Naive thymus-derived CD8-positive, alpha-beta T cell (primary cell): Measurements from ENCODE around the gene TMEM186. TPM values are rescaled to one million over a fixed set of nuclear protein-coding genes. Genes with fewer than 3 reads are reported as not detected.
"Not testable (repeated sequence)": the region's sequence is repeated elsewhere in the genome, so short reads cannot be mapped to it uniquely, and the experiment has no call there.

Experiments used
- ATAC-seq, 2 donors: fragments of 150-1000 bp; cut with Tn5 transposase in 1 of 2; sonication (Bioruptor Pico), chemical (Tn5 transposase) in 1 of 2; 1 replicate in 1 of 2; 2 replicates in 1 of 2; pipeline ENCODE4 v1.10.0; 2021; ENCODE audit warnings: mild to moderate bottlenecking in 2 of 2, moderate library complexity in 2 of 2
- POLR2A ChIA-PET: fragments of 350-600 bp; sonication (Branson Sonifier 250); formaldehyde crosslinking; loops from one replicate; lab custom pipeline; 2021; ENCODE audit warnings: antibody characterized with exemption; lab: Charles Lee
- DNase-seq, 10 donors: peaks; one replicate each; pipeline versions ENCODE4 v3.0.0 to v3.0.0-alpha.2; 2020 to 2022
- H3K27ac Mint-ChIP-seq, 10 donors: one replicate each; pipeline ENCODE4 v1.8.0; 2020 to 2022; ENCODE audit warnings: mild to moderate bottlenecking in 10 of 10, mixed read lengths in 10 of 10, moderate library complexity in 4 of 10, inconsistent platforms in 1 of 10
- H3K27me3 Mint-ChIP-seq, 5 donors: one replicate each; pipeline ENCODE4 v1.8.0; 2021 to 2022; ENCODE audit warnings: mixed read lengths in 5 of 5
- H3K36me3 Mint-ChIP-seq, 3 donors: one replicate each; pipeline ENCODE4 v1.8.0; 2020 to 2022; ENCODE audit warnings: mixed read lengths in 3 of 3, mild to moderate bottlenecking in 2 of 3, inconsistent platforms in 1 of 3
- H3K4me1 Mint-ChIP-seq, 4 donors: one replicate each; pipeline ENCODE4 v1.8.0; 2021 to 2022; ENCODE audit warnings: mixed read lengths in 4 of 4
- H3K4me3 Mint-ChIP-seq, 10 donors: one replicate each; pipeline ENCODE4 v1.8.0; 2020 to 2022; ENCODE audit warnings: mild to moderate bottlenecking in 10 of 10, mixed read lengths in 10 of 10, moderate library complexity in 6 of 10, inconsistent platforms in 1 of 10
- H3K9me3 Mint-ChIP-seq, 9 donors: one replicate each; pipeline ENCODE4 v1.8.0; 2020 to 2022; ENCODE audit warnings: mixed read lengths in 9 of 9, mild to moderate bottlenecking in 3 of 9, inconsistent platforms in 1 of 9, moderate library complexity in 1 of 9
- polyA plus RNA-seq, 3 donors: library from polyadenylated mRNA; unstranded; fragments of 300-500 nt; fragmentation: Illumina TruSeq; gene quantifications; one replicate each; pipeline ENCODE4 v1.2.3, GENCODE V29; 2021
- total RNA-seq, 8 experiments: library from RNA in 2 of 8; stranded (reverse) in 2 of 8; gene quantifications; one replicate each; pipeline ENCODE4 v1.2.3 and lab custom pipeline; 2021 to 2026

Gene TMEM186
- total RNA-seq (10 to 100 TPM; 12.0 to 12.5 TPM), polyA plus RNA-seq (10 to 100 TPM; 10.3 to 15.8 (median 14.1) TPM), total RNA-seq (lab: John Stamatoyannopoulos, UW) (1.5 to 12.0 (median 8.5) reads per million in 6 experiments)

DNA sequence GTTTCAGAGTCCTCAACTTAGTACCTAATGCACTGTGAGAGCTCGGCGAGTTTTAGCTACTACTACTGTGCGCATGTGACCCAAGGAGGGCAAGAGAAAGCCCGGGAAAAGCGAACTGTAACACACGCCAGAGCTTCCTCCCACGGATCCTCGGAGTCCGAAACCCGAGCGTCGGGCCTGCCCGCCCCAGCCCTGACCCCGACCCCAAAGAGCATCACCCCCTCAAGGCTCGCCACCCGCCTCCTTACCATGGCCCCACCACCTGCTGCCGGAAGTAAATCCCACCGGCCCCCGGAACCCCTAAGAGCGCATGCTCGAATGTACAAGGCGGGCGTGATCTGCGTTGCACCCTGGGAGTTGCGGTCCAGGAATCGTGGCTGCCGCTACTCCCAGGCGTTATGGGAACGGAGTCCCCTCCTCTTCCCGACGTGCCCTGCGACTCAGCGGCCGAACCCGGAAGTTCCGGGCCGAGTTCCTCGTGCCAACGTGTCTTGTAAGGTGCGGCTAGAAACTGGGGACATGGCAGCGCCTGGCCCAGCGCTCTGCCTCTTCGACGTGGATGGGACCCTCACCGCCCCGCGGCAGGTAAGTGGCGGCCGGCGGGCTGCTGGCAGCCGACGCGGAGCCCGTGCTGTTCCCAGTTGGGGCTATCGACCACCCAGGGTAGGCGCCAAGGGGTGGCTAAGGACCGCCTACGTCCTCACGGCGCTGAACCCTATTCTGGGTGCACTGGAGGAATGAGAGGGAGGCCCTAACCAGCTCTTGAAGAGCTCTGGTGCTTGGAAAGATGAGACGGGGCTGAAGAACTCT lies at the start of gene TMEM186, which contains the start of gene PMM2:
Gene TMEM186 (minus strand): TSS at position 276 of the 810 bp plus-strand sequence. CDS start 25 bp downstream, at position 251.
Gene PMM2 (plus strand): TSS at position 476 of the 810 bp plus-strand sequence. CDS start 44 bp downstream, at position 520.
- H3K9me3 Mint-ChIP-seq: no peaks in the 10 kb centered on the region
- ATAC-seq: peak; percentile 96
- H3K27me3 Mint-ChIP-seq: no peaks in the 10 kb centered on the region
- POLR2A ChIA-PET: interaction anchor here (0.6 to 3.2 kb wide), 7 partner anchors 19 to 294 kb away, joined by 3 to 29 read pairs (median 4); partner anchors contain the start of genes ABAT, CARHSP1, HAPSTR1 and METTL22
- peaks cover 0 to 18% (median 9%) of the 10 kb centered on the region in 3 donors for H3K36me3 Mint-ChIP-seq
- H3K27ac Mint-ChIP-seq: peak within 1 kb of the TSS; percentile 92 to 98 (median 95)
- peak; percentile 88 to 97 (median 94) for DNase-seq
- H3K4me3 Mint-ChIP-seq: peak within 1 kb of the TSS; percentile 92 to 98 (median 97)
- H3K4me1 Mint-ChIP-seq: peaks cover 11 to 63% (median 48%) of the 10 kb centered on the region in 4 donors

- POLR2A ChIA-PET: interaction anchor here (1.1 to 1.6 kb wide), 2 partner anchors 22 to 23 kb away, joined by 3 to 6 read pairs; partner anchors contain the start of gene CARHSP1
- H3K4me3 Mint-ChIP-seq: no peak overlapping the region
- peaks cover 19 to 42% (median 30%) of the 10 kb centered on the region in 4 donors for H3K4me1 Mint-ChIP-seq
- H3K36me3 Mint-ChIP-seq: peaks cover 0 to 39% (median 3%) of the 10 kb centered on the region in 3 donors
- peak overlapping the region in 4 of 10 donors; percentile 16 to 43 (median 18) for H3K27ac Mint-ChIP-seq
- no peaks in the 10 kb centered on the region for H3K9me3 Mint-ChIP-seq
- no peaks in the 10 kb centered on the region for H3K27me3 Mint-ChIP-seq
- DNase-seq (no peak), ATAC-seq (no peak)
These were observed 49.7 kb upstream of the TMEM186 start for GRCh38 chr16:8847145-8847544.

GRCh38 chr16:8846401-8846932 lies 49.0 kb upstream of the TMEM186 start:
- Mint-ChIP-seq H3K4me1 (peaks cover 16 to 46% (median 29%) of the 10 kb centered on the region in 4 donors), H3K9me3 (no peaks in the 10 kb centered on the region), H3K36me3 (peaks cover 0 to 37% (median 3%) of the 10 kb centered on the region in 3 donors), H3K27me3 (no peaks in the 10 kb centered on the region), H3K4me3 (no peak overlapping the region), H3K27ac (peak overlapping the region in 3 of 10 donors; percentile 45 to 56 (median 51))
- POLR2A ChIA-PET: interaction anchor here (1.1 to 1.6 kb wide), 2 partner anchors 22 to 24 kb away, joined by 3 to 6 read pairs; partner anchors contain the start of gene CARHSP1
- ATAC-seq (no peak), DNase-seq (no peak)

GRCh38 chr16:8845699-8846298 lies 48.4 kb upstream of the TMEM186 start:
- peaks cover 0 to 35% (median 3%) of the 10 kb centered on the region in 3 donors for H3K36me3 Mint-ChIP-seq

DNA sequence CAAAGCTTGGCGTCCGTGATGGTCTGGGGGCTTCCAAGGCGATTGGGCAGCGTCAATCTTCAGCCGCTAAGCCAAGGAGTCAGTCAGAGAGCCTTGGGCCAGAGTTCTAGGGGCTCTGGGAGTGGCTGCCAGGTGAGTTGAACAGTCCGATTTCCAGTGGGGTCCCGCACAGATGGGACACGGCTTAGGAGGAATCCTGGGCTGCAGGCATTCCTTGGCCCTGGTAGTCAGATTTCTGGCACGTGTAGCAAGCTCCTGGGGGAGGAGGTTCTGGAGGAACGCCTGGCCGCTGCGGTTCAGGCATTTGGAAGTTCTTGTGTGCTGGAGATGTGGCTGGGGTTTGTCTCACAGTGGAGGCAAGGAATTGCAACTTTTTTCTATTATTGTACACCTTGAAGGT lies 45.9 kb upstream of the TMEM186 start:
- ATAC-seq, DNase-seq, POLR2A ChIA-PET, H3K27me3 Mint-ChIP-seq, H3K9me3 Mint-ChIP-seq, H3K4me3 Mint-ChIP-seq: not testable (repeated sequence)
- Mint-ChIP-seq H3K27ac (peak overlapping the region in 2 of 10 donors; percentile 52 to 88), H3K4me1 (peaks cover 0 to 25% (median 16%) of the 10 kb centered on the region in 4 donors), H3K36me3 (peaks cover 0 to 21% (median 0%) of the 10 kb centered on the region in 3 donors)

More at GRCh38 chr16:8845699-8846298, 48.4 kb upstream of the TMEM186 start:
- Mint-ChIP-seq H3K27ac (peak overlapping the region in 5 of 10 donors; percentile 11 to 84 (median 51)), H3K27me3 (no peaks in the 10 kb centered on the region), H3K4me3 (no peak overlapping the region), H3K4me1 (peaks cover 12 to 43% (median 26%) of the 10 kb centered on the region in 4 donors), H3K9me3 (no peaks in the 10 kb centered on the region)
- POLR2A ChIA-PET: interaction anchor here (1.6 kb wide), 1 partner anchor 23 kb away, joined by 6 read pairs; the partner anchor contains the start of gene CARHSP1
- ATAC-seq (no peak), DNase-seq (no peak)

GRCh38 chr16:8842016-8842415 lies 44.6 kb upstream of the TMEM186 start:
- H3K4me3 Mint-ChIP-seq, ATAC-seq, H3K9me3 Mint-ChIP-seq, DNase-seq, POLR2A ChIA-PET, H3K27me3 Mint-ChIP-seq: not testable (repeated sequence)
- H3K27ac Mint-ChIP-seq: peak overlapping the region in 9 of 10 donors; percentile 6 to 92 (median 67)
- H3K36me3 Mint-ChIP-seq: peaks cover 0 to 15% (median 0%) of the 10 kb centered on the region in 3 donors
- H3K4me1 Mint-ChIP-seq: peaks cover 0 to 25% (median 16%) of the 10 kb centered on the region in 4 donors

DNA sequence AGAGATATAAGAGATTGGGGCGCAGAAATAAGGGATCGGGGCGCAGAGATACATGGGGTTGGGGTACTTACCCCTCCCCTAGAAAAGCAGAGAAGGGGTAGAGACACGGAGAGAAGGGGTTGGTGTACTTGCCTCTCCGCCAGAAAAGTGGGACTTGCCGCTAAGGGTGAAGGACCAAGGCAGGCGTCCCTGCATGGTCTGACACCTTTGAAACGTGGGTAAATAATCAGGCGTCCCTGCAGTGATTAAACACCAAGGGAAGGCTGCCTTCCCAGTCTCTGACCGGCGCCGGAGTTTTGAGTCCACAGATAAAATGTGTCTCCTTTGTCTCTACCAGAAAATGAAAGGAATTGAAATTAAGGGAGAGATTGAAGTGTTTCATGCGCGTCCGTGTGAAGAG lies 40.2 kb upstream of the TMEM186 start:
- not testable (repeated sequence) for ATAC-seq, H3K9me3 Mint-ChIP-seq

DNA sequence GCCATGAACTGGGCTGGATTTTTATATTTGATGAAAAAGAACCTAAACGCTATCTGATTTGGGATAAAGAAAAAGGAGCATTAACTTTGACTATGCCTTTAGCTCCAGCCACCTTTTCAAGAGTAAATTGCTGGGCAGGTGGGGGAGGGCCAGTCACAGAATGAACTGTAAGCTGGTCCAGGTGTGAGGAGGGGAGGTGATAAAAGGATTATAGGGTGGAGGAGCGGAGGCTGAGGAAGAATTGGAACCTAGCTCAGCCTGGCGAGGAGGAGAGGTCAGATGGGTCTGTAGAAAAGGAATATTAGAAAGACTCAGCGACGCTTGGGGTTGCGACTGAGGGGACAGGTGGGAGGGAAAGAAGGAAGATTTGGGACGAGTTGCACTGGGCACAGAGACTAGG lies 39.4 kb upstream of the TMEM186 start:
- POLR2A ChIA-PET, H3K27ac Mint-ChIP-seq, H3K27me3 Mint-ChIP-seq, H3K4me3 Mint-ChIP-seq, DNase-seq, ATAC-seq, H3K36me3 Mint-ChIP-seq, H3K9me3 Mint-ChIP-seq: not testable (repeated sequence)
- H3K4me1 Mint-ChIP-seq: peaks cover 12 to 24% (median 18%) of the 10 kb centered on the region in 4 donors

More for the DNA sequence above, 40.2 kb upstream of the TMEM186 start:
- H3K27ac Mint-ChIP-seq, H3K36me3 Mint-ChIP-seq, DNase-seq, POLR2A ChIA-PET, H3K27me3 Mint-ChIP-seq, H3K4me3 Mint-ChIP-seq: not testable (repeated sequence)
- peaks cover 9 to 24% (median 15%) of the 10 kb centered on the region in 4 donors for H3K4me1 Mint-ChIP-seq

- ATAC-seq (no peak), DNase-seq (no peak)
- peaks cover 0 to 35% (median 9%) of the 10 kb centered on the region in 3 donors for H3K36me3 Mint-ChIP-seq
- peak overlapping the region in 5 of 10 donors; percentile 10 to 85 (median 79) for H3K27ac Mint-ChIP-seq
- no peaks in the 10 kb centered on the region for H3K27me3 Mint-ChIP-seq
- H3K4me3 Mint-ChIP-seq: peak overlapping the region in 7 of 10 donors; percentile 26 to 69 (median 45)
- H3K4me1 Mint-ChIP-seq: peaks cover 14 to 39% (median 25%) of the 10 kb centered on the region in 4 donors
- H3K9me3 Mint-ChIP-seq: no peaks in the 10 kb centered on the region
- POLR2A ChIA-PET: no interaction called here
These were observed 35.3 kb upstream of the TMEM186 start for GRCh38 chr16:8832717-8833105.

- ATAC-seq (no peak), DNase-seq (no peak)
- no peaks in the 10 kb centered on the region for H3K9me3 Mint-ChIP-seq
- H3K27me3 Mint-ChIP-seq: no peaks in the 10 kb centered on the region
- H3K4me1 Mint-ChIP-seq: peaks cover 14 to 39% (median 25%) of the 10 kb centered on the region in 4 donors
- POLR2A ChIA-PET: no interaction called here
- H3K36me3 Mint-ChIP-seq: peaks cover 0 to 35% (median 9%) of the 10 kb centered on the region in 3 donors
- H3K27ac Mint-ChIP-seq: peak overlapping the region in 2 of 10 donors; percentile 52 to 79
- peak overlapping the region in 3 of 10 donors; percentile 38 to 69 (median 45) for H3K4me3 Mint-ChIP-seq
These were observed 34.7 kb upstream of the TMEM186 start for GRCh38 chr16:8831871-8832716.

GRCh38 chr16:8831450-8831849 lies 34.0 kb upstream of the TMEM186 start:
- ATAC-seq: no peak
- POLR2A ChIA-PET: no interaction called here
- Mint-ChIP-seq H3K9me3 (no peaks in the 10 kb centered on the region), H3K27ac (peak overlapping the region in 1 of 10 donors; percentile 60), H3K36me3 (peaks cover 0 to 42% (median 9%) of the 10 kb centered on the region in 3 donors), H3K4me1 (peaks cover 14 to 39% (median 25%) of the 10 kb centered on the region in 4 donors), H3K4me3 (no peak overlapping the region), H3K27me3 (no peaks in the 10 kb centered on the region)
- DNase-seq: no peak
